NCI-H510A (cell line): ENCODE measurements around the gene PDZD4.

ENCODE experiments used
- DNase-seq: peaks from one replicate; lab custom pipeline; 2025; lab: John Stamatoyannopoulos, UW

PDZD4 gene

GRCh38 chrX:153812220-153812619 lies 18.1 kb downstream of the PDZD4 start:
- DNase-seq: no peak

DNA sequence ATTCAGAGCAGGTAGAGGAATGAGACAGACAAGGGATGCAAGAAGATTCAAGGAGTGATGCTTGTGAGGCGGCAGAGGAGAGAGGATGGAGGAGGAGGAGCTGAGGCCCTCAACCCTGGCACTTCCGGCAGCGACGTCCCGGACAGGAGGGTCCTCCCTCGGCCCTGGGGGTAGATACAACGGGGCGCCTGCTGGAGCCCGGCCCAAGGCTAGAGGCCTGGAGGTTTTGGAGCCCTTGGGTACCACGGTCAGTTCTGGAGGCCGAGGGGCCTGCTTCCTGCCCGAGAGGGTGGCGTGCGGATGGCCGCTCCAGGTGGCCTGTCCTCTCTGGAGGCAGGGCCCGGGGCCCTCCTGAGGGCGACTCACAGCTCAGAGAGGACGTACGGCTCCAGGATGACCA lies 22.4 kb downstream of the PDZD4 start:
- DNase-seq: no peak

DNA sequence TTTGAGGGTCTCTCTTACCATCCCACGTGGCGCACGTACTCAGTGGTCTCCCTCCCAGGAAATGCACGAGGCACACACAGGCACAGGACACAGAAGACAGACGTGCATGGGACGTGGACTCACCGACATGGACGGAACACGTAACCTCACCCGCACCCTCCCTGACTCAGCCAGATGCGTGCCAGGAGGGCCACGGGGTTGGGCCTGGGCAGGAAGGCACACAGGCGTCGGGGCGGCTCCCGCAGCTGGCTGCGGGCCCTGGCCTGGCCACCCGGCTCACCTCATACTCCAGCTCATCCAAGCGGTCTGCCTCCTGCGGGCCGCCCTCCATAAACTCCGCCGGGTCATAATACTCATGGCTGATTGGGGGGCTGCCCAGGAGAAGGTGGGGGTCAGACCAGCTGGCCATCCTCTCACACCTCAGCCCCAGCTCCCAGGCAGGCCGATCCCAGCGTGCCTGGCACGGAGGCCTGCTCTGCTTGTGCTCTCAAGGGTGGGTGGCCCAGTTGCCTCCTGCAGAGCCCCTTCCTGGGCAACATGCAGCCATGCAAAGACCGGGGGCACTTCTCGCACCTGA lies 23.3 kb downstream of the PDZD4 start:
- DNase-seq: no peak

GRCh38 chrX:153805436-153805835 lies 24.9 kb downstream of the PDZD4 start:
- no peak for DNase-seq

DNA sequence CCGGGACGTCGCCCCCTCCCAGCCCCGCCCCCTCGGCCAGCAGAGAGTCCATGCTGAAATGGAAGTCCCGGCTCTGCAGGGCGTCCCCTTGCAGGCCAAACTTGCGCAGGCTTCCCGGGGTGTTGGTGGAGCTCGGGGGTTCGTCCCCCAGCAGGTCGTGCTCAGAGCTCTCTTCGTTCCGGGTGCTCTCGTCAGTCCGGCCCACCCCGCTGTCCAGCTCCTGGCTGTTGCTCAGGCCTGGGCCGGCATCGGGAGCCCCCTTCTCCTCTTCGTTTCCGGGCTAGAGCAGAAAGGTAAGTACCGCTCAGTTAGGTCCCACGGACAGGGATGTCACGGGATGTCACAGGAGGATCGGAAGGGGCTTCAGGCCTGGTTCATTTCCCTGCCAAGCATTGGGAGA lies 25.7 kb downstream of the PDZD4 start:
- DNase-seq: no peak

DNA sequence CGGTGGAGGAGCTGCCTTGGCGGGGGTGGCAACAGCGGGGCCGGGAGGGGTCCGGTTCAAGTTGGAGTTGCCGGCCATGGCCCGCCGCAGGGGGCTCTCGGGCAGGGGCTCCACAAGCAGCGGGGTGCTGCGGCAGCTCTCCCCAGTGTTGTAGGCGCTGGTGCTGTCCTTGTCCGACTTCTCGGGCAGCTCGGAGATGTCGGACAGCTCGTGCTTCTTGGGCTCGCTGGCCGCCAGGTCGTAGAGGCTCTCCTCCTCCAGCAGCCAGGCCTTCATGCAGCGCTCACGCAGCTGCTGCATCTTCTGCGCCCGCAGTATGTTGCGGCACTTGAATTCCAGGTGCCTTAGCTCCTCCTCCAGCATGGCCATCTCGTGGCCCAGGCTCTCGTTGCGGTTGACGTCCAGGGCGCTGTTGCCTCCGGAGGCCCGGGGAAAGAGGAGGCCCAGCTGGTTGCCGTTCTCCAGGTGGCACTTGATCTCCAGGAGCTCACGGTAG lies 26.2 kb downstream of the PDZD4 start:
- no peak for DNase-seq

DNA sequence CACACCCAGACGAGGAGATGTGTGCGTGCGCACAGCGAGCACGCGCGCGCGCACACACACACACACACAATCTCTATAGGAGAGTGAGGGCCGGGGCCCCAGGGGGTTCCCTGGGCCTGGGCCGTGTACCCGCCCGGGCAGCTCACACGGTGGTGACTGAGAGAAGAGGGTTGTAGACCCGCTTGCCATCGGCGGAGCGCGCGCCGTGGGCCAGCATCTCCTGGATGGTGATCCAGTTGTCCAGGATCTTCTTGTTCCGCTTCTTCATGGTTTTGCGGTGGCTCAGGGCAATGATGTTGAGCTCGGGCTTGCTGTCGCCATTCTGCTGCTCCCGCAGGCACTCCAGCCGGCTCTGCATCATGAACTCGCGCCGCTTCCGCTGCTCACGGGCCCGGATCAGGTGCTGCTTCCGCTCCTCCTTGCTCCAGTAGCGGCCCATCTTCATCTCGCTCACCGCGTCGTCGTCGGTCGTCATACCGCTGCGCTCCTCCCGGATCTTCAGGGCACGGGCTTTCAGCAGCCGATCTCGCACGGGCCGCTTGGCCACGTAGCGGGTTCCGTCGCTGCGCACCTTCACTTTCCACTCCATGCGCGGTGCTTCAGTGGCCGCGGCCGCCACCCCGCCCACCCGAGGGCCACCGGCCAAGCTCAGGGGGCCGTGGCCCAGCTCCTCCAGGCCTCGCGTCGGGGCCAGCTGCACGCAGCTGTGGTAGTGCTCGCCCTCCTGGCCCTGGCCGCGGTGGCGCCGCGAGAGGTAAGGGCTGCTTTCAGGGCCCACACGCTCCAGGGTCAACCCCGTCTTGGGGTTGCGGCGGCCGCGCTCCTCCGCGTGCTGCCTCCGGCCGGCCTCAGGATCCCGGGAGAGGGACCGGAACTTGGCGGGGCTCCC lies 26.9 kb downstream of the PDZD4 start:
- no peak for DNase-seq

GRCh38 chrX:153802513-153803045 lies 27.8 kb downstream of the PDZD4 start:
- no peak for DNase-seq

- DNase-seq: no peak
Measured at GRCh38 chrX:153801669-153802068, 28.7 kb downstream of the PDZD4 start.

DNA sequence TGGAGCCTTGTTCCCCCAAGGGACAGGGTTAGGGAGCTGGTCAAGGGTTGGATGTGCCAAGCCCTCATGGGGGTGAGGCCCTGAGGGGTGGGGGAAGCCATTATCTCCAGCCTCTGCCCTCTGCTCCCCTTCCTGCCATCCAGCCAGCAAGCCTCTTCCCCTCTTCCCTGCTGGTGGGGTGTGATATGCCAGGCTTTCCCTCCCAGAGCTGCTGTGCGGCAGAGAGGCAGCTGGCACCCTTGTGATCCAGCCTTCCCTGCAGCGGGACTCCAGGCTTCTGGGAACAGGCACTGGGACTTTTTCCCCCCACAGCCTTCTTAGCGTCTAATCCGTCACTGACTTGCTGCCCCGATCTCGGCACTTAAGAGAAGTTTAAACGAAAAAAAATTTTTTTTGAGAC lies 29.6 kb downstream of the PDZD4 start:
- no peak for DNase-seq

DNA sequence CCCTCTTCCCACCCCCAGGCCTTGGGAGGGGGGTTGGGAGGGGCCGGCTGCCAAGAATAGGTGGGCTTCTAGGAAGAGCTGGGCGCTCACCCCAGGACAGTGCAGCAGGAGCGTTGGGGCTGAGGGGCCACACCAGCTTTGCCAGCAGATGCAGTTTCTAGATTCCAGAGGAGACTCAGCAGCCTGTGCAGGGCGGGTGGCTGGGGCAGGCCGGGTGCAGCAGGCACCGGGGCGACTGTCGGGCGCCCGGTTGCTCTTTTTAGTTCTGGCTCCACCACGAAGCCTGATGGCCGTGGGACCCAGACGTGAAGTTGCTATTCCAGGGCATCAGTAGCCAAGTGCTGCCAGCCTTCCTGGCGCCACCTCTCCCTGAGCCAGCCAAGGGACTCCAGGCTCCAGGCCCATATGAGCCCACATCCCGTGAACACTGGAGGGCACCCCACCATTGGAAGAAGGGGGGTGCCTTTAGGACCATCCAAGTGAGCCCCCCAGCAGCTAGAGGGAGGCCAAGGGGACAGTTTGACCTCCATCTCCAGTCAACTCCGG lies 30.1 kb downstream of the PDZD4 start:
- DNase-seq: no peak

DNA sequence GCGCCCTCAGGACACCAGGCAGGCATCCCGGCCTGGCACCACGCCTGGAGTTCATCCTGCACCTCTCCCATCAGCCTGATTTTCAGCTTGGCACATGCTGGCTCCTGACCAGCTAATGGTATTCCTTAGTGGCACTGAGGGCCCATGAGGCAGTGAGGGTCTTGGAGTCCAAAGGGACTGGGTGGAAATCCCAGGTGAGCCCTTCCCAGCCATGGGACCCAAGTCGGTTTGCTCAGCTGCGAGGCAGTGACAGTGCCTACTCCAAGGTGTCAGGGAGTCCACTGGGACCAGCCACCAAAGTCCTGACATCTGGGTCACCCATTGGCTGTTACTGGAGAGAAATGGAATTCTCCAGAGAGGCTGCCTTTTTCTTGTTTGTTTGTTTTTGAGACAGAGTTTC lies 31.0 kb downstream of the PDZD4 start:
- DNase-seq: no peak

- DNase-seq: no peak
Measured at GRCh38 chrX:153797415-153798015, 32.8 kb downstream of the PDZD4 start.

- DNase-seq: no peak
Measured at GRCh38 chrX:153794897-153795816, 35.2 kb downstream of the PDZD4 start.

DNA sequence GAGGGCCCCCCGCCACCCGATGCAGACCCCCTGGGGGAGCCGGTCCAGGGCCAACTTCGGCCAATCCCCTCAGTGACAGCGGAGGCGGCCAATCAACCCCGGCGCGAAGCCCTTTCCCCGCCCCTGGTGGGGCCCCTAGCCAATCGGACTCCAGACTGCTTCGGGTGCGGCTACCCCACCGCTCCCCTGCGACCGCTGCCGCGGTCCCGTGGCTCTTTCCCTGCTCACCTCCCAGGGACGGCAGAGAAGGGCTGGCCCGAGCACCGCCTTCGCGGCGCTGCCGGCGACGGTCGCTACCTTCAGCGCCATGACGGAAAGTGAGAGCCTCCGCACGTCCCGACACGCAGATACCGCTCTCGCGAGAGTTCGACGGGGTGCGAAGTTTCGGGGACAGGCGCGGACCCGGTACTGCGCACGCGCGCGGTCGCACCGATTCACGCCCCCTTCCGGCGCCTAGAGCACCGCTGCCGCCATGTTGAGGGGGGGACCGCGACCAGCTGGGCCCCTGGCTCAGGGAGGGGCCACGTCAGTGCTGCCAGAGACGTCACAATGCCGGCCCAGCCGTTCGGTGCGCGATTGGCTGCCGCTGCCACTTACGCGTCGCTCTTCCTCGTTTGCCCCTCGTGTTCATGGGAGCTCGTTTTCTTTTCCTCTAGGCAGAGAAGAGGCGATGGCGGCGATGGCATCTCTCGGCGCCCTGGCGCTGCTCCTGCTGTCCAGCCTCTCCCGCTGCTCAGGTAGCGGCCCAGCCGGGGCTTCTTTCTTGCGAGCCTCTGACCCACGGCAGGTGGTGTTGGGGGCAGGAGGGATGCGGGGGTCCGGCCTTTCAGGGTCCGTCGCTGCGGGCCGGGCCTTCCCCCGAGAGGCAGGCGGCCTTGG lies 36.1 kb downstream of the PDZD4 start, which contains the start of the genes IDH3G and SSR4:
TSS of gene IDH3G (minus strand) at position 358 of the 879 bp plus-strand sequence. CDS start at position 309, 49 bp downstream.
TSS of gene SSR4 (plus strand) at position 651 of the 879 bp plus-strand sequence. CDS start at position 671, 20 bp downstream.
- DNase-seq: peak; percentile 89

DNA sequence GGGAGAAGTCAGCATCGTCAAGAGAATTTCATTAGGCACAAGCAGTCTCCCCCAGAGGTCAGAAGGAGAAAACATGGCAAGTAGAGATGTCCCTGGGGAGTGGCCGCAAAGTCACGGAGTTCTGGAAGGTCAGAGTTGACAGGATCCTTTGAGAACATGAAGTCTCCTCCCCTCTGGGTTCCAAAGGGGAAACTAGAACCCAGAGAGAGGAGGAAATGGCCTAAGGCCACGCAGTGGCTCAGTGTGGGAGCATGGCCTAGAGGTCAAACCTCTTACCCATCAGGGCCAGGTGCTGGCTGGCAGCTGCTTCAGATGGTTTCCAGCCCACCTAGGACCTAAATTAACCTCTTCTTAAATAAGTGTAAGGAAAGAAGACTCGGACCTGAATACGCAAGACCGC lies 37.1 kb downstream of the PDZD4 start:
- no peak for DNase-seq

- DNase-seq: no peak
Measured at GRCh38 chrX:153792368-153792767, 38.0 kb downstream of the PDZD4 start.

GRCh38 chrX:153791104-153791852 lies 39.1 kb downstream of the PDZD4 start:
- DNase-seq: no peak

GRCh38 chrX:153789654-153790053 lies 40.7 kb downstream of the PDZD4 start:
- no peak for DNase-seq
